ENCODE measurements around the gene GPR135. TPM values are rescaled to one million over a fixed set of nuclear protein-coding genes. Genes with fewer than 3 reads are reported as not detected.
"Not testable (repeated sequence)": the region's sequence is repeated elsewhere in the genome, so short reads cannot be mapped to it uniquely, and the experiment has no call there.

GPR135 gene
- total RNA-seq, 2 donors from 2014 or later: 4.1 to 5.0 TPM

GRCh38 chr14:59455411-59455810, 9.8 kb downstream of the GPR135 start:
- H3K4me3 ChIP-seq: no peak overlapping the region
- peaks cover 5% of the 10 kb centered on the region for H3K36me3 ChIP-seq
- peaks cover 0 to 6% of the 10 kb centered on the region in 2 donors for H3K4me1 ChIP-seq
- H3K9me3 ChIP-seq: no peaks in the 10 kb centered on the region
- peak overlapping the region in 1 of 2 donors; percentile 75 for H3K27ac ChIP-seq
- TF ChIP-seq CTCF (IDR thresholded peaks at IDR 0.05): no peak
- no peaks in the 10 kb centered on the region for H3K27me3 ChIP-seq
- no peak for DNase-seq (ENCODE audit: low spot score)

DNA sequence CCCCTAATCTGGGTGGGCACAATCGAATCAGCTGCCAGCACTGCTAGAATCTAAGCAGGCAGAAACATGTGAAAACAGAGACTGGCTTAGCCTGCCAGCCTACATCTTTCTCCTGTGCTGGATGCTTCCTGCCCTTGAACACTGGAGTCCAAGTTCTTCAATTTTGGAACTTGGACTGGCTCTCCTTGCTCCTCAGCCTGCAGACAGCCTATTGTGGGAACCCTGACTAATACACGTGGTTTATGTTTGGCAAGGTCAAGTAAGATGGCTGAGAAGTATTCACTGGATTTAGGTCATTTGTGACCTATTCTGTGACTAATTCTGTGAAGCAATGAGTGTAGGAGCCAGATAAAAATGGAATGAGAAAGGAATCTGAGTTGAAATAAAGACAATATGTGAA, 11.0 kb downstream of the GPR135 start:
- H3K27me3 ChIP-seq: no peaks in the 10 kb centered on the region
- H3K4me3 ChIP-seq: no peak overlapping the region
- H3K36me3 ChIP-seq: peaks cover 5% of the 10 kb centered on the region
- H3K9me3 ChIP-seq: no peaks in the 10 kb centered on the region
- H3K27ac ChIP-seq: peak overlapping the region; percentile 37 to 75
- peak; percentile 73 for DNase-seq (ENCODE audit: low spot score)
- no peak for TF ChIP-seq CTCF (IDR thresholded peaks at IDR 0.05)
- H3K4me1 ChIP-seq: peaks cover 0 to 6% of the 10 kb centered on the region in 2 donors

DNA sequence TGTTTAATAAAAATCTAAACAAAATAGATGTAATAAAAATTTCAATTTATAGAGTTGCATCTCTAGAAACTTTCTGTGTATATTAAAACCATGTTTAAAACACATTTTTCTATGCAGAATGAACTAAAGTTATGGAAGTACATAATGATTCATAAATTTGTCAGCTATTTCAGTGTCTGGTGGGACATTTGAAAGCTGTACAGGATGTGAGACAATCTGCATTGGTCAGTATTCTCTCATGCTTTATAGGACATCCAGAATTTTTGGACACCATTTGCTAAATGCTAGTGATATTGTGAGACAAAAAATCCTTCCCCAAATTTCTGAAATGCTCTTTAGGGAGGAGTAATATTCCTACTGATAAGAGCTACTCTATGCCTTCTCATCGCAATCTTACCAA, 13.3 kb downstream of the GPR135 start:
- DNase-seq (ENCODE audit: low spot score): no peak
- peaks cover 2% of the 10 kb centered on the region for H3K36me3 ChIP-seq
- no peak for TF ChIP-seq CTCF (IDR thresholded peaks at IDR 0.05)

GRCh38 chr14:59450716-59451115, 14.5 kb downstream of the GPR135 start:
- Histone ChIP-seq H3K27ac (no peak overlapping the region), H3K9me3 (no peaks in the 10 kb centered on the region), H3K27me3 (no peaks in the 10 kb centered on the region), H3K4me1 (peaks cover 0 to 6% of the 10 kb centered on the region in 2 donors), H3K4me3 (no peak overlapping the region), H3K36me3 (no peaks in the 10 kb centered on the region)
- DNase-seq (ENCODE audit: low spot score): no peak
- no peak for TF ChIP-seq CTCF (IDR thresholded peaks at IDR 0.05)

More for the DNA sequence above, 13.3 kb downstream of the GPR135 start:
- Histone ChIP-seq H3K4me1 (peaks cover 0 to 6% of the 10 kb centered on the region in 2 donors), H3K27ac (no peak overlapping the region), H3K4me3 (no peak overlapping the region), H3K9me3 (no peaks in the 10 kb centered on the region), H3K27me3 (no peaks in the 10 kb centered on the region)

DNA sequence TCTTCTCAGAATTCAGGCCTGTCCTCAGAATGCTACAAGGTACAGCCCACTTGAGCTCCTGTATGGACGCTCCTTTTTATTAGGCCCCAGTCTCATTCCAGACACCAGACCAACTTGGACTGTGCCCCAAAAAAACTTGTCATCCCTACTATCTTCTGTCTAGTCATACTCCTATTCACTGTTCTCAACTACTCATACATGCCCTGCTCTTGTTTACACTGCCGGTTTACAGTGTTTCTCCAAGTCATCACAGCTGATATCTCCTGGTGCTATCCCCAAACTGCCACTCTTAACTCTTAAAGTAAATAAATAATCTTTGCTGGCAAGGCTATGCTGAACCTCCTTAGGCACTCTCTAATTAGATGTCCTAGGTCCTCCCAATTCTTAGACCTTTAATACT, 16.5 kb downstream of the GPR135 start:
- not testable (repeated sequence) for H3K27me3 ChIP-seq; DNase-seq (ENCODE audit: low spot score); H3K4me1 ChIP-seq; H3K27ac ChIP-seq; H3K4me3 ChIP-seq; H3K9me3 ChIP-seq; H3K36me3 ChIP-seq

GRCh38 chr14:59439256-59439965, 25.8 kb downstream of the GPR135 start:
- H3K4me1 ChIP-seq: peaks cover 0 to 40% of the 10 kb centered on the region in 2 donors
- peak overlapping the region; percentile 24 to 48 for H3K27ac ChIP-seq

More at GRCh38 chr14:59439256-59439965, 25.8 kb downstream of the GPR135 start:
- no peaks in the 10 kb centered on the region for H3K9me3 ChIP-seq
- no peaks in the 10 kb centered on the region for H3K27me3 ChIP-seq
- no peak for TF ChIP-seq CTCF (IDR thresholded peaks at IDR 0.05)
- DNase-seq (ENCODE audit: low spot score): no peak
- H3K4me3 ChIP-seq: no peak overlapping the region
- no peaks in the 10 kb centered on the region for H3K36me3 ChIP-seq
